Islet of Langerhans (tissue), 1 donor: ENCODE measurements around the gene ZSWIM6.

Source experiments
- FAIRE-seq: peaks from one replicate; lab custom pipeline; 2011; peaks lifted over from hg19 to GRCh38; lab: Jason Lieb, UNC

The ZSWIM6 gene

DNA sequence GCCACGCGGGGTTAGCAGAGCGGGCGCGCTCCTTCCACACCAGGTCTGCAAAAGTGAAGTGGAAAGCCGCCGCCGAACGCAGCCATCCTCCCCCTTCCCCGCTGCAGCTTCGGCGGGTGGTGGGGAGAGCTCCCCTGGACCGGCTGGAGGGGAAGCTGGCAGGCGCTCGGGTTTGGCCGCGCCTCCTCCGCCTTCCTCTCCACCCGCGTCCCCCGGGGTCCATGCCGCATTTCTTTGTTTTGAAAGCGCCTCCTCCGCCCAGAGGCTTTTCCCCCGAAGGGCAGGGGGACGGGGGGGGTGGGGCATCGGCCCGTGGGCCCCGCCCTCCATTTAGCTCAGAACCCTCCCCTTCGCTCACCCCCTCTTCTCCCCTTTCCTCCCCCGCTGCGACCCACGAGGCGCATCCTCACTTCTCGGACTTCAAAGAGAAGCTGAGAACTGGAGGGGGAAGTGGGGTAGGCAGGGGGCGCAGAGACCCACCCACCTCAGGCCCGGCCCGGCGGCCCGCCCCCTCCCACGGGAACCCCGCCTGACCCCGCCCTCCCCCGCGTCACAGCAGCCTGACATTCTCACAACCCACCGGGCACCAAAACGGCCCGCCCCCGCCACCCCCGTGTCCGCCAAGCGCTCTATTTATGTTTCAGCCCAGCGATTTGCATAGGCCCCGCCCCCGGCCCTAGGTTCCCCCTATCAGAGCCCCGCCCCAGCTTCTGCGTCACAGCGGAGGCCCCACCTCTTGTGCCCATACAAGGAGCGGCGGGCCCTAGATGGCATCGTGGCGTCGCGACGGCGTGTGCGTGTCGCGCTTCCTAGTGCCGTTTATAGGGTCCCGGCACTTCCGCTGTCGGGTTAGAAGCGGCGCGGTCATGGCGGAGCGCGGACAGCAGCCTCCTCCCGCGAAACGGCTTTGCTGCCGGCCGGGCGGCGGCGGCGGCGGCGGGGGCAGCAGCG is at the start of gene ZSWIM6:
ZSWIM6 (plus strand) TSS at position 852 of the 951 bp plus-strand sequence; CDS start at position 867, 15 bp downstream.
- FAIRE-seq = no peak

DNA sequence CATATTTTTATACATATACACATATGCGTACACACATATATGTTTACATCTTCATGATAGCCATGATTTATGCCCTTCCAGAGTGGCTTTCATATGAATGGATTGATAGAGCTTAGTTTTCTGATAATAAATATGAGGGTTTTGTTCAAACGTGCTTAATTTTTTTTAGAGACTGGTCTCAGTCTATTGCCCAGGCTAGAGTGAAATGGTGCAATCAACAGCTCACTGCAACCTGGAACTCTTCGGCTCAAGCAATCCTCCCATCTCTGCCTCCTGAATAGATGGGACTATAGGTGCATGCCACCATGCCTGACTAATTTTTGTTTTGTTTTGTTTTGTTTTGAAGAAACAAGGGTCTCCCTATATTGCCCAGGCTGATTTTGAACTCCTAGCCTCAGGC is 48.6 kb upstream of the ZSWIM6 start:
- no peak for FAIRE-seq

DNA sequence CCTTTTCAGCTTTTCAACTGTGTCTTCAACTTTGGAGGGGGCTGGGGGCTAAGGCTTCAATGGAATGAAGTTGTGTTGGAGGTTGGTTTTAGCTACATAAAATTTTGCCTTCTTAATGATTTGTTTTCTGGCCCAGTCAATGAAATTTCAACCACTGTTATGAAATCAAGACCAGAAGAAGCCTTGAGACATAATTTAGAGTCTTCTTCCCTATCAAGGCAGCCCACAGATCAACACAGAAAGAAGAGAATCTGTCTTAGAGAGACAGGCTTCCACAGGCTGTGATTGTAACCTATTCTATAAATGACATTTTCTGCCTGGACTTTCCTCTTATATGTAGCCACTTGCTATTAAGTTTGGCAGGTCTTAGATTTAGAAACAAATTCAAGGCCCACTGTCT is 46.5 kb upstream of the ZSWIM6 start:
- no peak for FAIRE-seq

DNA sequence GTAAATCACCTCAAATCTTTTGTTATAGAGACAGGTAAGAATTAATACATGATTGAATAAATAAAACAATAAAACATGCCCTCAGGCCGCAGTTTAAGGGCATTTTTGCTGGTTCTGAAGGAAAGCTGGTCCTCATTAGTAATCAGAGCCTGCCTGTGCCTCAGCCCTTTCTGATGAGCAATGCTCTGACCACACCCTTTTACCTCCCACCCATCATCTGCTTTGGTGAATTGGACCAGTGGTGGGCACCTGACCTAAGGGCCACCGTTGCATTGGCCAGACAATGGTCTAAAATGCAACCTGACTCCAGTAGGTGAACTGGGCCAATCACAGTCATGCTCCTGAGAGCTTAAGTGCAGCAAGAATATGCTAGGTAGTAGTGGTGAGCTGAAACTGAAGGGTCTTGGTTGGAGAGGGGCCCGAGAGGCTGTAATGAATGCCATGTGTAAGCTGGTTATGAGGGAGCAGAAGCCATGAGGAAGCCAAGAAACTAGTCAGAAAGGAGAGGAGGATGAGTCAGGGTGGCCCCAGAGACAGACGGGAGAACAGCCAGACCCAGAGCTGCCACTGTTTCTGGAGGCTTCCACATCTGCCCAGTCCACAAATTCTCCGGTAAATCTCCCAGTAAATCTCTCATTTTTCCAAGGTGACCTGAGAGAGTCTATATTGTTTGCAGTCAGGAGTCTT is 45.5 kb upstream of the ZSWIM6 start:
- FAIRE-seq = no peak

DNA sequence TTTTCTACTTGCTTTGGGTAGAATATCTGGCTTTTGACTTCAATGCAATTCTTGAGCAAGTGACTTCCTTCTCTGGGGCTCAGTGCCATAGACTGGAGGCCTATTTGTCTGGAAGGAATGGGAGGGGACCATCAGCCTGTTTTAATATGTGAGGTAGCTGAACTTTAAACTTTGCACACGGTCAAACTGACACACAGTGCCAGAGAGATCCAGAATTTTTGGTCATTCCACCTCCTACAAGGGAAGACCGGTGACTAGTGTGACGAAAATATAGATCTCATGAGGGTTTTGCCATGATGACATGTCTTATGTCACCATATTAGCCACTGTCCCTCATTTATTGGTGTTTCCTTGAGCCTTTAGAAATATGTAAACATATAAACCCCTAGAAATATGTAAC is 44.6 kb upstream of the ZSWIM6 start:
- FAIRE-seq = no peak

DNA sequence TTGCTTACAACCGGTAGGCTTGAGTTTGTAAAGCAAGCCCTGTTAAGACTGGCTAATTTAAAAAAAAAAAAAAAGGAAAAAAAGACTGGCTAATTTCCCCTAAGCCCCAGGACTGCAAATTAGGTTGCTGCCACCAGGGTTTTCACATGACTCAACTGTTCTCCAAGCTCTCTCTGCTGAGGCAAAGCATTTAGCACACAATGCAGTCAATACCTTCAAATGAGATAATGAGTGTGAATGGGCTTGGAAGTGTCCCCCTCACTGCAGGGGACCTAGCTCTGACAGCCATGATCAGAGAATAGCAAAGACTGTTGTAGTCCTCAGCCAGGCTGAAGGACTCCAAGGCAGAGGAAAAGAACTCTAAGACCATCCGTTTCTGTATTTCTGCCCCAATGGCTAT is 42.8 kb upstream of the ZSWIM6 start:
- no peak for FAIRE-seq

DNA sequence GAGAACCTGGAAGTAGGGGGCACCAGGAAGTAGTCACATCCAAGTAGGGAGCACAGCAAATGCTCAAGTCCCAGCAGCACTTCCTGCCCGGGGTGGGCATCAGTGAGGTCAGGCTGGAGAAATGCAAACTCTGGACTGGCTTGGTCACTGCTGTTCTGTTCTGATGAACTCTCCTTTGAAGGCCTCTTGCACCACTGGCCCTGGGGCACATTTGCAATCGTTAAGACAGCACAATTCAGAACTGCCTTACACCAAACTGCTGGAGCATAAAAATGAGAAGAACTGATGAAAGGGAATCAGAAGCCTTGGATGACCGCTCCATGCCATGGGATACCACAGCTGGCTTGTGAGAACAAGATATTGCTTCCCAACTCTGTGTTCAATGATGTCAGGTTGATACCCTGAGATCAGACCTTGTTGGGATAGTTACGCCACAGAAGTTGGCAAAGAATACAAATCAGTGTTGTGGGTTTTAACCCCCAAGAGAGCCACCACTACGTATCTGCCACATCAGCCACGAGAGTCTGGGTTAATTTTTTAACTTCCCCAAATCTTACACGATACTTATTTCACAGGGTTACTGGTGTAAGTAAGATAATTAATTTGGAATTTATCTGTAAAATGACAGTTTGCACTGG is 42.3 kb upstream of the ZSWIM6 start:
- no peak for FAIRE-seq

DNA sequence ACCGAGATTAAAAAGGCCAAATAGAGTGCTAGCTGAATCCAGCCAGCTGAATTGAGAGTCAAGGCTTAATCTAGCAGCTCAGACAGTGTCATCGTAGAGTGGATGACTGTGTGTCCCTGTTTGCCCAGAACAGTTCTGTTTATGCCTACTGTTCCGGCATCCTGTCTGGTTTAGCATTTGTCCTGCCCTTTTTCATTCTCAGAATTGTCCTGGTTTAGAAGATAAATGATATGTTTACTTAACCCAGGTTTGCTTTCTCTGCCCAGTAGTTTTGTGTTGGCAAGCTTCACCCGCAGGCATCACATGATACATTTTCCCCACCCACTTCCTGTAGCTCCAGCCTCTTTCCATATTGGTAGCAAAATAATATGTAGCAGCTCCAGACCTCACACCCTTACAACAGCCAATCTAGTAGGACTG is 41.3 kb upstream of the ZSWIM6 start:
- FAIRE-seq = no peak

DNA sequence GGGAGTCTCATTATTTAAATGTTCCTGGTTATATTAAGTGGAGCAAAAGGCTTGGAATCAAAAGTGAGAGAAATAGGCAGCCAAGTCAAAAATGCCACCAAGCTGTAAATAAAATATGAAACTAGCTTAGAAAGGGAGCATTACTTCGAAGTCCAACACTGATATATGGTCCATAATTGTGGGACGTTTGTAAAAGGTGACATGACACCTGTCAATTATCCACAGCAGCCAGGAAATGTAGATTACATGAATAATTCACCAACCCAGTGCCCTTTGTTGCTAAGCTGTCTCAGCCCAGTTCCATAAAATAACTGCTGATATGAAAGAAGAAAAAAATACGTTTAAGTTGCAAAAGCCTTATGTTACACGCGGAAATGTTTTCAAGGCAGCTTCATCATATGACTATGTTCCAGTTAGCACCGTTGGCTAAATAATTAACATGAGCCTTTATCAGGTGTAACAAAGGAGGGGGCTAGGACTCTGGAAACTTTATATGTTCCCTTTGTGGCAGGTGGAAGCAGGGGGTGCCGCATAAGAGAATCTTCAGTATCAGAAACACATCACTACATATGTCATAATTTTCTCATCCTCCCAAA is 39.9 kb upstream of the ZSWIM6 start:
- FAIRE-seq = no peak

DNA sequence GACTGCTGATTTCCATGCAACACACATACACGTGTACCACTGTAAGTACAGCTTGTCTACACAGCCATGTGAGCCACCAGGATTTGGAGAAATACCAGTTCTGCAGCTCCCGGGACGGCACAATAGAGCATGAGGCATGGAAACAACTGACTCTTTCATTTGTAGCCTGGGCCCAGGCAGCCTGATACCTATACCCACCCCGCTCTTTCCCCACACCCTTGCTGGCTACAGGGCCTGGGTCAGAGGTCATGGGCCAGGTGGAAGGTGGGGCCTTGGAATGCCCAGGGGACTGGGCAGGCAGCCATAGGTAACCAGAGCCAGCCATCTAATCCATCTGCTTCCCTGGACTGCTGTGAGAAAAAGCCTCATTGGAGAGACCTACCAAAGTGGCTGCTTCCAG is 39.0 kb upstream of the ZSWIM6 start:
- no peak for FAIRE-seq

DNA sequence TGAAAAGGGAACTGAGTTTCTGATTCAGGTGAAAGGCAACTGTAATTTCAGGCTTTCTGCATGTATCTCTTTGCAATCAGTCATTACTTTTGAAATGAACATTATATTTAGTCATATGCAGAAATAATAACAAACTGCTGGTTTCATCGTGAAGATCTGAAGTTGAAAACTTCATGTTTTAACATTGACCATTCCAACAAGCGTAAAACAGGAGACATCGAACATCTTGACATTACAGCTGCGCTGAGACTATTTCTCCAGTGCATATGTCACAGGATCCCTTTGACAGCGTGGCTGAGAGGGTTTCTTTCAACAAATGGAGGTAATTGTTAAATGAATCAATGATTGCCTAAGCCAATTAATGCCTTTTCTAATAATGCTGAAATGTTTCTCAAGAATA is 38.2 kb upstream of the ZSWIM6 start:
- no peak for FAIRE-seq

DNA sequence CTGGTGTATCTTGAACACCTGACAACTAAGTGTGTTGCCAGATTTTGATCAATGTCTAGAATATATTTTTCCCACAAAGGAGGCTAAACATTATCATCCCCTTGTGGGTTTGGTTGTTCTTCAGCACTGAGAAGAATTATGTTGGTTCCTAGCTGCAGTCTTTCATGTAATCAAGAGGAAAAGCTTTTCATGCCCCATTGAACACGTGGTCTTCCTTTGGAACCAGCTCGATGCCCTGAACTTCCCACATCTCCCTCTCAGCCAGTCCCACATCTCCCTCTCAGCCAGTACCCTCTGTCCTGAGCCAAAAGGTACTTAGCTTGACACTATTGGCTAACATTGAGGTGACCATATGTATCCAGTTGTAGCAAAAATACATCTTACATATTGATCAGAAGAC is 36.7 kb upstream of the ZSWIM6 start:
- FAIRE-seq = no peak

DNA sequence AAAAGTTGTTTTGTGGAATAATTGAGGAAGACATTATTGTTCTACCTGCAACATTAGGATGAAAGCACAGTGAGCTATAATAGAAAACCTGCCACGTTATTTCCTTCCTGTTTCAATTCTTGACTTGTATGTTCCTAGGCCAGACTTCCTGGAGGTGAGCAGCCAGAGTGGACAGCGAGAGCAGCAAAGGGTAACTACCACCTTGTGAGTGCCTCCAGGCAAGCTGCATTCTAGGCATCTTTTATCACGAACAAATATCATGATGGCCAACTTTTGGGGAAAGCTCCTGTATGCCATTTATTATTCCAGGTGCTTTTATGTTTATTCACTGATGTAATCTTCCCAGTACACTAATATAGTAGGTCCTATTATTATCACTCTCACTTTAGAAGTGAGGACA is 34.0 kb upstream of the ZSWIM6 start:
- no peak for FAIRE-seq

DNA sequence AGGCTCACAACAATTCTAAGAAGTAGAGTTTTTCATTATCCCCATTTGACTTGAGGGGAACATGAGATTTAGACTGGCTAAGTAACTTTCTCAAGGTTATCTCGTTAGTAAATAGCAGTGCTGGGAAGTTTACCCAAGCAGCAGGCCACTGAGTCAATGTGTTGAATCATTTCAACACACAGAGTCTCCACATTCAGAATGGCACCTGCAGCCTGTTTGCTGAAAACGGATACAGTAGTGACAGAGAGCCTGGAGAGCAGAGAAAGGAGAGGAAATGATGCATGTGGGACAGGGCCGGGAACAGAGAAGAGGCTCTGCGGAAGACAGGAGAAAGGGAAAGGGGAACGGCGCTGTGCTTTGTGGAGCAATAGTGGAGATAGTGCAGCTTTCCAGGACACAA is 33.5 kb upstream of the ZSWIM6 start:
- FAIRE-seq = no peak

DNA sequence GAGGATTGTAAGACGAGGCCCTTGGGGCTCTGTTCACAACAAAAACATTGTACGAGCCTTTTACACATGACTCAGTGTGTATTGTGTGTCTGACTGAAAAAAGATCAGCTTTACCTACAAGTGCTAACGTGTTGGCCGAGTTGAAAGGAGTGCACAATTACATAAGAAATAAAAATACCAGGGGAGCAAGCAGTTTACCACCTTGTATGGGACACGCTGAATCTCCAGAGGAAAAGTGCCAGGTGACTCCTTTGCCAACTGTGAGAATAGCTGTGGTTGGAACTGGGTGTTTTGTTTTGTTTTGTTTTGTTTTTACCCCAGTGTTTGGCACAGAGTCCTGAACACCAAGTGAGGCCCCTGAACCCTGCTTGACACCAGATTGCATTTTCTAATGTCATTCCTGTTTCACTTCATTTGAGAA is 32.8 kb upstream of the ZSWIM6 start:
- FAIRE-seq = no peak

DNA sequence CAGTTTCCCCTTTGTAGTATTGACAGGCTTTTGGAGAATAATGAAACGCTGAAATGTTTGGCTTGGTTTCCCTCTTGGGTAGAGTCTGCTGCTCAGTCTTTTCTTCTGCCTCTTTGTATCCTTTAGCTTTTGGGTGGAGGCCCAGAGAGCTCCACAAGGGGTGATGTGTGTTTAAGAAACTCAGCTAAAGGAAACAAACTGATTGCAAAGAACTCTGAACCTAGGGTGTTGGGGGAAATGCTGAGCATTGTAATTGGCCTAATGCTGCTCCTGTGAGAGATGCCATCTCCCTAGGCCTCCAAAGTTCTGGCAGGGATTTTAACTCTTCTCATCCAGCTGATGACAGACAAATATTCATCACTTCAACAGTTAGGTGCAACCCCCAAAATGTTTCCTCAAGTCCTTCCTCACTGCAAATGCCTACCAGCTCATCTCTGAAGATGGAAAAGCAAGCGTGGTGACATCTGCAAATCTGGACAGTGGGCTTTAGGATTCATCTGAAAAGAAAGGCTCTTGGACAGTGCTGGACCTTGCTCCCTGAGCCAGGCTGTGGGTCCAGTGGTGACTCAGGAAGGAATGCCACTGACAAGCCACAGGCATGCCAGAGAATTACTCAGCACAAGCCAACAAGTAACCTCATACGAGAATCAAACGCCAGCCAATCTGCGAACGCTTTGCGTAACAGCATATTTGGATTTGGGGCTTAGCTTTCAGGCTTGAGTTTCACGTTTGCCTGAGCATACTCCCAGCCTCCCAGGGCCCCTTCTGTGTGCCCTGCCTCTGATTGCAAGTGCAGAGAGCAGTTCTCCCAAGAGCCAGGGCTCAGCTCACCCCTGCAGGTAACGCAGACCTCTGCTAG is 30.5 kb upstream of the ZSWIM6 start:
- no peak for FAIRE-seq

DNA sequence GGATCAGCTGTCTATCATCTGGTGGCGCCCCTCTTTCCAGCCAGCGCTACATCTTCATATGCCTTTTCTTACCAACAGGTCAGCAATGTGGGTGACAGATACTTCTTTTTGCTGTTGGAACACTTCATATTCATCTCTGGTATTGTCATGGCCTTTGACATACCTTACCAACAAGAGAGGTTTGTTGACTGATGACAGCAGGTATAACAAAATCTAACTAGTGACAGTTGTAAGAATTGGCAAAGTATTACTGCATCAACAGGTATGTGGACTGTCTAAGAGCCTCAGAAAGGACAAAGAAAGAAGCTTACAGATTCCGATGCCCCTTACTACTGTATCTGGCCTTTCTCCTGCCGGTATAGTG is 29.9 kb upstream of the ZSWIM6 start:
- FAIRE-seq = no peak

DNA sequence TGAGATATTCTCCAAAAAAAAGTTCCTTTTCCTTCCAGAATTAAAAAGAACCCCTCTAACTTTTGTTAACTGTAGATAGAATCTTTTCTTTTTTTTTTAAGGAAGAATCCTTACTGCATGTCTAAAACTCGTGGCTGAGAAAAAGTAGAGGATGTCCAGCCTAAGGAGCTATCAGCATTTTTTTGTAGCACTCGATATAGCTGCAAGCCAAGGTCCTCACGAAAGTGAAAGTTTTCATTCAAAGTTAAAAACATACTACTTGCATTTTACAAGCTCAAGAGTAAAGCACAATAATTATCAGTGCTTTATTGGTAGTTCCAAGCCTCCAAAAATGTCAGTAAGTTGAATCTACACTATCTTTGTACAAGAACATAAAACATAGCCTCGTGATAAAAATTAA is 28.7 kb upstream of the ZSWIM6 start:
- FAIRE-seq = no peak

DNA sequence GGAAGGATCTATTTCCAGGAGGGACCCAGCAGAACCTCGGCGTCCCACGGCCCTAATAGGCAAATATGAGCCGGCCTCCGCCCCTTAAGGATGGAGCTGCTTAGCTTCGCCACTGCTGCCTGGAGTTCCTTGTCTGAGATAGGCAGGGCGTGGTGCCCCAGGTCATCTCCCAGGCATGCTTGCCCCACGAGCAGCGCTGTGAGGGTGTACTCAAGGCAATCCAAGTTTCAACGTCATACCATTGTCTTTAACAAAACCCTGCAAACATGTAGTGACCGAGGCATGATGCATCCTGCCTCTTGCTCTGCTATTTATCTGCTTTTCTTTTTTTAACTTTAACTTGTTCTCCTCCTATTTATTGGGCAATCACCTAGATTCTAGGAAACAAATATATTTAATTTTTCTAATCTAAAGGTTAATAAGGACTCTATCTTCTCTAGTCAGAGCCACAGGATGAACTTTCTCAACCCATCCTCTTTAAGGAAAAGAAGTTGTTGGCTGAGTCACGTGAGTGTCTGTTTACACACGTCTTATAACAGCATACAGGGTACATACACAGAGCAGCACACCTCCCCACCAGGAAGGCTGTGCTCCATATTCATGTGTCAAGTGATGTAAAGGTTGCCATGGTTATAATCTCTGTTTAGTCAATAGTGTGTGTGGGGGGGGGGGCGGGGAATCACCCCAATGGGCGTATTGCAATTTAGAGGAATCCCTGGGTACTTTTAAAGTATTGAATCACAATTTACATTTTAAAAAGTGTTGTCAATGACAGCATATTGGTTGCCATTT is 27.3 kb upstream of the ZSWIM6 start:
- no peak for FAIRE-seq

DNA sequence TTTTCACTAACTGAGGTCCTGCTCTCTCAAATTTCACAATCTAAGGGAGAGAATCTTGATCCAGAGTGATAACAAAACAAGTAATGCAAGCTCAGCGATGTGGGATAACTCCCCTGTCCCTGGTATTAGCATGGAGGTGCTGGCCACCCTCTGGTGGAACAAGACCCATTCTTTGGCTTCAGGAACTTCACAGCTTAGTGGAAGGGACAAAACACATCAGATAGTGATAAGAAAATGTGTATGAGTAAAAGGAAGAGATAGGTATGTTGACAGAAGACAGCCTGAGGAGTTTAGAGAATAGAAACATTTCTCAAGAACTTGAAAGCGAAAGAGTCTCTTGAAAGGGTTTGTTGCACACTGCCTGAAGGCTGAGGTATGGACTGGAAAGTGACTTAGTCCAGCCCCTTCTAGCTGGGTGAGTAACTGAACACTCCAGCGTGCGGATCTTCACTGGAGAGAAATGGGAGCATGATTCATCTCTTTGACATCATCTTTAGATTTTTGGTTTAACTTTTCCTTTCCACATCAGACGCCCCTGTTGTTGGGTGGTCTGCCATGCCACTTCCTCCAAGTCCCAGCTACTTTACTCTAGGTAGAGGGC is 25.4 kb upstream of the ZSWIM6 start:
- FAIRE-seq = no peak

DNA sequence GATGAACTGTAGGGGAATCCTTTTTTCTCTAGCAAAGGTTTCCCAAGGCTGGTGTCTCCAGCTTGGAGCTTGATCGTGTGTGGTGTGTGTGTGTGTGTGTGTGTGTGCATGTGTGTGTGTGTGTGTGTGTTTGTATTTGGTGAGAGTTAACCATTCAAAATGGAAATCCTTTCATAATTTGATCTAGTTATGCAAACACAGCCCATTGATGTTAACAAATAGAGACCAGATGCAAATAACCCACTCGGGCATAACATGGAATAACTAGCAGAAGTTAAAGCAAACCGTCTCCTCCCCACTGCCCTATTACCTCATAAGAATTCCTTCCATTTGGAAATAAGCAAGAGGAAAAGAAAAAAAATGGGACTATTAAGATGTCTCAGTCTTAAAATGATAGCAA is 24.9 kb upstream of the ZSWIM6 start:
- no peak for FAIRE-seq
